Transverse colon (tissue), 4 donors: Measurements from ENCODE around the gene UBE2J2. TPM values are rescaled to one million over a fixed set of nuclear protein-coding genes. Genes with fewer than 3 reads are reported as not detected.

ENCODE experiments used
- DNase-seq: peaks from one replicate; pipeline ENCODE4 v3.0.0-alpha.2; 2019
- H3K27ac ChIP-seq, 4 donors: fragments of 200-600 bp; sonication (generic); 2 replicates each; pipeline ENCODE4 v1.5.1; 2016 to 2018; ENCODE audit warnings: inconsistent platforms in 4 of 4
- H3K27me3 ChIP-seq: fragments of 200-600 bp; sonication (generic); 2 replicates; pipeline ENCODE4 v1.5.1; 2017; ENCODE audit warnings: inconsistent platforms
- H3K36me3 ChIP-seq, 4 donors: fragments of 200-600 bp; sonication (generic); 2 replicates each; pipeline ENCODE4 v1.5.1; 2017 to 2019; ENCODE audit warnings: inconsistent platforms in 4 of 4
- H3K4me1 ChIP-seq, 4 donors: fragments of 200-600 bp; sonication (generic); 2 replicates each; pipeline ENCODE4 v1.5.1; 2017 to 2020; ENCODE audit warnings: inconsistent platforms in 4 of 4
- H3K4me3 ChIP-seq, 4 donors: fragments of 200-600 bp; sonication (generic); 1 replicate in 1 of 4; 2 replicates in 3 of 4; pipeline versions ENCODE4 v1.5.1 to v1.6.1; 2017 to 2019; ENCODE audit warnings: inconsistent platforms in 4 of 4
- H3K9me3 ChIP-seq, 2 donors: fragments of 200-600 bp; sonication (generic); 2 replicates each; pipeline ENCODE4 v1.5.1; 2017 to 2019; ENCODE audit warnings: inconsistent platforms in 2 of 2
- CTCF ChIP-seq, 5 experiments: fragments of 200-600 bp in 3 of 5; fragments of 450-650 bp in 2 of 5; sonication (generic) in 3 of 5; IDR thresholded peaks; 1 replicate in 2 of 5; 2 replicates in 3 of 5; pipeline ENCODE4 v1.5.1; 2016 to 2017; ENCODE audit warnings: antibody characterized with exemption in 5 of 5, inconsistent platforms in 3 of 5, mild to moderate bottlenecking in 2 of 5, moderate library complexity in 1 of 5
- EP300 ChIP-seq: sonication (generic); formaldehyde crosslinking; IDR thresholded peaks from one replicate; pipeline ENCODE4 v1.6.1; 2017; ENCODE audit warnings: antibody characterized with exemption, low read depth
- POLR2A ChIP-seq: fragments of 450-650 bp; IDR thresholded peaks from one replicate; pipeline ENCODE4 v1.6.1; 2016; ENCODE audit warnings: antibody characterized with exemption, mild to moderate bottlenecking, moderate library complexity
- POLR2AphosphoS5 ChIP-seq, 3 donors: sonication (generic); formaldehyde crosslinking; IDR thresholded peaks; one replicate each; pipeline ENCODE4 v1.6.1; 2016; ENCODE audit warnings: antibody characterized with exemption in 3 of 3
- WGBS, 2 donors: methylation state at CpG; one replicate each; pipeline ENCODE4 v1.1.5; 2018; ENCODE audit warnings: low coverage in 1 of 2; 5-methylcytosine and 5-hydroxymethylcytosine counted together
- in situ Hi-C, 4 donors: fragments of 200-750 bp; cut with MboI; loops; one replicate each; pipeline versions ENCODE4 v1.15.0 to v1.15.1; 2017; ENCODE audit warnings: low sequenced_read_pairs in 3 of 4, low pct_ligation_motif_present in 1 of 4, low pct_unique_long_range_greater_than_20kb in 1 of 4
- intact Hi-C: fragments of 100-400 bp; cut with DNase I; formaldehyde crosslinking; loops from one replicate; pipeline ENCODE4 v1.15.1; 2023; ENCODE audit warnings: low total_unique reads
- total RNA-seq, 4 donors: library from RNA; depleted of rRNA; stranded (reverse); fragments of >200 nt; gene quantifications; one replicate each; pipeline ENCODE4 v1.1.0, GENCODE V29; 2016

Gene UBE2J2
- total RNA-seq, 4 donors from 2014 or later, result 49.6 to 110 (median 59.1) TPM

- in situ Hi-C loops (loop anchor here in 2 of 4 donors (10.0 to 25.0 kb wide), 2 partner anchors 149 to 152 kb away; partner anchors contain the start of gene C1orf159 (in 2 of the 2)), intact Hi-C loops (no loop called here)
- TF ChIP-seq CTCF (IDR thresholded peaks at IDR 0.05) (no peak), POLR2AphosphoS5 (IDR thresholded peaks at IDR 0.05) (no peak), POLR2A (no peak), EP300 (no peak)
- no peak for DNase-seq
- H3K9me3 ChIP-seq, result no peaks in the 10 kb centered on the region
- WGBS, 2 donors, result 86% methylated on average over 9 of the region's 9 CpGs; no CpG with 5 or more reads in 1 of the 2 donors
- H3K27me3 ChIP-seq, result no peaks in the 10 kb centered on the region
- H3K27ac ChIP-seq, result no peak overlapping the region
- H3K4me3 ChIP-seq, result no peak overlapping the region
- no peaks in the 10 kb centered on the region for H3K4me1 ChIP-seq
- peaks cover 0 to 24% (median 3%) of the 10 kb centered on the region in 4 donors for H3K36me3 ChIP-seq
Measured at GRCh38 chr1:1264026-1264425, 9.6 kb downstream of the UBE2J2 start.

- no peak for TF ChIP-seq POLR2A
- no peak for TF ChIP-seq EP300
- TF ChIP-seq POLR2AphosphoS5 (IDR thresholded peaks at IDR 0.05), result no peak
- TF ChIP-seq CTCF (IDR thresholded peaks at IDR 0.05), result no peak
- in situ Hi-C loops, result loop anchor here in 2 of 4 donors (10.0 to 25.0 kb wide), 2 partner anchors 148 to 150 kb away; partner anchors contain the start of gene C1orf159 (in 2 of the 2)
- Histone ChIP-seq H3K4me3 (no peak overlapping the region), H3K9me3 (no peaks in the 10 kb centered on the region), H3K27me3 (no peaks in the 10 kb centered on the region), H3K36me3 (peaks cover 0 to 24% (median 3%) of the 10 kb centered on the region in 4 donors), H3K4me1 (no peaks in the 10 kb centered on the region), H3K27ac (no peak overlapping the region)
- 90% methylated on average over 8 of the region's 8 CpGs; no CpG with 5 or more reads in 1 of the 2 donors for WGBS, 2 donors
- intact Hi-C loops, result no loop called here
- DNase-seq, result no peak
Measured at GRCh38 chr1:1262758-1263157, 10.9 kb downstream of the UBE2J2 start.

GRCh38 chr1:1262071-1262470 lies 11.6 kb downstream of the UBE2J2 start:
- no peak for TF ChIP-seq CTCF (IDR thresholded peaks at IDR 0.05)
- TF ChIP-seq POLR2AphosphoS5 (IDR thresholded peaks at IDR 0.05), result no peak
- TF ChIP-seq POLR2A, result no peak
- TF ChIP-seq EP300, result no peak
- Histone ChIP-seq H3K27ac (no peak overlapping the region), H3K27me3 (no peaks in the 10 kb centered on the region), H3K36me3 (peaks cover 0 to 24% (median 3%) of the 10 kb centered on the region in 4 donors), H3K4me3 (no peak overlapping the region), H3K4me1 (no peaks in the 10 kb centered on the region), H3K9me3 (no peaks in the 10 kb centered on the region)
- intact Hi-C loops (no loop called here), in situ Hi-C loops (loop anchor here in 2 of 4 donors (10.0 to 25.0 kb wide), 2 partner anchors 147 to 150 kb away; partner anchors contain the start of gene C1orf159 (in 2 of the 2))
- WGBS, 2 donors, result 93 to 94% methylated on average over 3 to 17 of the region's 17 CpGs
- no peak for DNase-seq

GRCh38 chr1:1260843-1261560 lies 12.7 kb downstream of the UBE2J2 start:
- Histone ChIP-seq H3K9me3 (no peaks in the 10 kb centered on the region), H3K4me3 (no peak overlapping the region), H3K36me3 (peaks cover 0 to 24% (median 6%) of the 10 kb centered on the region in 4 donors), H3K27ac (no peak overlapping the region), H3K4me1 (no peaks in the 10 kb centered on the region), H3K27me3 (no peaks in the 10 kb centered on the region)
- intact Hi-C loops (no loop called here), in situ Hi-C loops (loop anchor here in 2 of 4 donors (10.0 to 25.0 kb wide), 2 partner anchors 146 to 149 kb away; partner anchors contain the start of gene C1orf159 (in 2 of the 2))
- TF ChIP-seq CTCF (IDR thresholded peaks at IDR 0.05) (no peak), POLR2AphosphoS5 (IDR thresholded peaks at IDR 0.05) (no peak), POLR2A (no peak), EP300 (no peak)
- WGBS, 2 donors, result 60 to 75% methylated on average over 2 to 16 of the region's 16 CpGs
- no peak for DNase-seq
